ENCODE measurements around the gene IL22RA1. TPM values are rescaled to one million over a fixed set of nuclear protein-coding genes. Genes with fewer than 3 reads are reported as not detected.

IL22RA1 gene
- total and polyA plus RNA-seq, 12 donors: 0.06 to 0.76 (median 0.26) TPM; not detected in 2

DNA sequence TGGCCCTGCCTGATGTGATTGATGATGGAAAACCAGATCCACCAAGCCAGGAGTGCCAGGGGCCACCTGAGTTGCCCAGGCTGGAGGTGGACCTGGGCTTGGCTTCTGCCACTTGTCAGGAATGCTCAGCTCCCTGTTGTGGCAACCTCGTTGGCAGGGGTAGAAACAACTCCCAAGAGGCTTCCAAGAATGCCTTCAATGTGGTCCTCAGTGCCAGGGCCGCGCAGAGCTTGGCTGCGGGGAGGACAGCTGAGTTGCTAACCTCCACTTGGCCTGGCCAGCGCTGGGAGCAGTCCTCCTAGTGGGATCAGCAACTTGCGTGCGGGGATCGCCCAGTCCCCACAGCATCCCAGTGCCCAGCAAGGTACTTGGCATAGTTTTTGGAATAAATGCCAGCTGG lies 40.0 kb downstream of the IL22RA1 start:
- 50 to 89% (median 86%) methylated on average over 1 to 8 of the region's 8 CpGs for WGBS, 4 donors
- Histone ChIP-seq H3K4me1 (replicated peaks in 1 of 2) (peaks cover 3 to 6% of the 10 kb centered on the region in 2 donors), H3K9me3 (replicated peaks in 1 of 3) (no peaks in the 10 kb centered on the region), H3K36me3 (replicated peaks in 1 of 2) (no peaks in the 10 kb centered on the region), H3K4me3 (no peak overlapping the region), H3K27me3 (no peaks in the 10 kb centered on the region), H3K27ac (no peak overlapping the region)
- intact Hi-C loops (cut with DNase I): no loop called here
- TF ChIP-seq, protein P1, sequence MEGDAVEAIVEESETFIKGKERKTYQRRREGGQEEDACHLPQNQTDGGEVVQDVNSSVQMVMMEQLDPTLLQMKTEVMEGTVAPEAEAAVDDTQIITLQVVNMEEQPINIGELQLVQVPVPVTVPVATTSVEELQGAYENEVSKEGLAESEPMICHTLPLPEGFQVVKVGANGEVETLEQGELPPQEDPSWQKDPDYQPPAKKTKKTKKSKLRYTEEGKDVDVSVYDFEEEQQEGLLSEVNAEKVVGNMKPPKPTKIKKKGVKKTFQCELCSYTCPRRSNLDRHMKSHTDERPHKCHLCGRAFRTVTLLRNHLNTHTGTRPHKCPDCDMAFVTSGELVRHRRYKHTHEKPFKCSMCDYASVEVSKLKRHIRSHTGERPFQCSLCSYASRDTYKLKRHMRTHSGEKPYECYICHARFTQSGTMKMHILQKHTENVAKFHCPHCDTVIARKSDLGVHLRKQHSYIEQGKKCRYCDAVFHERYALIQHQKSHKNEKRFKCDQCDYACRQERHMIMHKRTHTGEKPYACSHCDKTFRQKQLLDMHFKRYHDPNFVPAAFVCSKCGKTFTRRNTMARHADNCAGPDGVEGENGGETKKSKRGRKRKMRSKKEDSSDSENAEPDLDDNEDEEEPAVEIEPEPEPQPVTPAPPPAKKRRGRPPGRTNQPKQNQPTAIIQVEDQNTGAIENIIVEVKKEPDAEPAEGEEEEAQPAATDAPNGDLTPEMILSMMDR (IDR thresholded peaks at IDR 0.05): no peak
- no peak for TF ChIP-seq POLR2A (IDR thresholded peaks at IDR 0.05)
- DNase-seq: no peak

DNA sequence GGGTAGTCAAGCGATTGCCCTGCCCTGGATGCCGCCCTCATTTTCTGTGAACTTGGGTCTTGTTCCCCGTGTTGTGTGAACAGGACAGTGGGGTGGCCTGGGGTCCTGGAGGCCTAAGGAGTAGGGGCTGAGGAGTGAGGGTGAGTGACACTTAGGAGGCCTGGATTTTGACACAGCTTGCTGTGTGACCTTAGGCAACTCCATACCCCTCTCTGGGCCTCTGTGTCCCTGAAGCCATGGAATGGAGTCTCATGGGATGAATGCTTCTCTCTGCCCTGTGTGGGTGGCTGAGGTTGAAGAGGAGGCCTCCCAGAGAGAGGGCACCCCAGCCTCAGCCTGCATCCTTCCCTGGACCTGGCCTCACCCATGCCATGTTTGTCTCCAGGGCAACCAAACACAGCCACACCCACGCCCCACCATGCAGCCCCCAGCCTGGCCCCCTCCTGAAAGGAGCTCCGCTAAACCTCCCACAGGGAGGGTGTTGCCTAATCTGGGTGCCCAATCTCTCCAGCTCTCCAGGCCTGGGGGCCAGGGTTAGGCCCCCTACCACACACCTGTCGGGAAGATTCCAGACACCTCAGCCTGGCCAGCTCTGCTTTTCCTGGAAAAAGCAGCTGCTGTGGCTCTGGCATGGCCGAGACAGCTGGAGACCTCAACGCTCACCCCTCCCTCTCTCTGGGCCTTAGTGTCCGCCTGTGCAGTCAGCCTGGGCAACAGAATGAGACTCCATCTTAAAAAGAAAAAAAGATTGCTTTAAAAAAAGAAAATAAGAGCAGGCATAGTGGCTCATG lies 40.9 kb downstream of the IL22RA1 start:
- Histone ChIP-seq H3K9me3 (replicated peaks in 1 of 3) (no peaks in the 10 kb centered on the region), H3K27ac (no peak overlapping the region), H3K36me3 (replicated peaks in 1 of 2) (no peaks in the 10 kb centered on the region), H3K27me3 (no peaks in the 10 kb centered on the region), H3K4me1 (replicated peaks in 1 of 2) (peaks cover 3 to 6% of the 10 kb centered on the region in 2 donors), H3K4me3 (no peak overlapping the region)
- WGBS, 4 donors: 78 to 85% (median 83%) methylated on average over 7 to 9 of the region's 9 CpGs
- no peak for TF ChIP-seq POLR2A (IDR thresholded peaks at IDR 0.05)
- TF ChIP-seq, protein P1 (IDR thresholded peaks at IDR 0.05): no peak
- DNase-seq: no peak
- intact Hi-C loops (cut with DNase I): no loop called here

DNA sequence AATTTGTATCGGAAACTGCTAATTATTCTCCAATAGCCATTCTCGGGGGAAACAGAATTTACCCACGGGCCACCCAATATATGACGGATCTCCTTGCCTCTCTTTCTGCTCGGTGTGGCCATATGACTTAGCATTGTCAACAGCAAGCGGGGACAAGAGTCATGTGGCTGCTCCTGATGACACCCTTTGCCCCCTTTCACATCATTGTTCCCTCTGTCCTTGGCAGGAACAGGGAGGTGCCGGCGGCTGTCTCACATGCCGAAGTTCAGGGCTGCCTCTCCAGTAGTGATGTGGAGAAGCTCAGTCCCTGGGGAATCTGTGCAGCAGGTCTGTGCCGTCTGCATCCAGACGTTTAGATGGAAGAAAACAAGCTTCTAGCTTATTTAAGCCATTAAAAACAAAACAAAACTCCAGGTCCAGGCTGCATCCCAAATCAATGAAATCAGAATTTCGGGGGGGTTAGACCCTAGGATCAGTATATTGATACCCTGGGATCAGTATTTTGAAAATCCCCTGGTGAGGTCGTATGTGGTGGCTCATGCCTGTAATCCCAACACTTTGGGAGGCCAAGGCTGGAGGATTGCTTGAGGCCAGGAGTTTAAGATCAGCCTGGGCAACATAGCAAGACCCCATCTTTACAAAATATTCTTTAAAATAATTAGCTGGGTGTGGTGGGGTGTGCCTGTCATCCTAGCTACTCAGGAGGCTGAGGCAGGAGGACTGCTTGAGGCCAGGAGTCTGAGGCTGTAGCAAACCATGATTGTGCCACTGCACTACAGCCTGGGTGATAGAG lies 41.8 kb downstream of the IL22RA1 start:
- no peaks in the 10 kb centered on the region for H3K27me3 ChIP-seq
- H3K4me1 ChIP-seq (replicated peaks in 1 of 2): peaks cover 3 to 6% of the 10 kb centered on the region in 2 donors
- intact Hi-C loops (cut with DNase I): no loop called here
- no peak overlapping the region for H3K27ac ChIP-seq
- no peaks in the 10 kb centered on the region for H3K9me3 ChIP-seq (replicated peaks in 1 of 3)
- H3K4me3 ChIP-seq: no peak overlapping the region
- no peaks in the 10 kb centered on the region for H3K36me3 ChIP-seq (replicated peaks in 1 of 2)
- 61 to 78% (median 69%) methylated on average over 13 of the region's 13 CpGs for WGBS, 4 donors
- no peak for DNase-seq
- TF ChIP-seq POLR2A (IDR thresholded peaks at IDR 0.05): no peak
- TF ChIP-seq, protein P1 (IDR thresholded peaks at IDR 0.05): no peak

GRCh38 chr1:24098943-24099638 lies 43.8 kb downstream of the IL22RA1 start:
- intact Hi-C loops (cut with DNase I): no loop called here
- H3K36me3 ChIP-seq (replicated peaks in 1 of 2): no peaks in the 10 kb centered on the region
- no peaks in the 10 kb centered on the region for H3K9me3 ChIP-seq (replicated peaks in 1 of 3)
- no peak overlapping the region for H3K4me3 ChIP-seq
- WGBS, 4 donors: 78 to 84% (median 83%) methylated on average over 6 to 12 of the region's 12 CpGs
- no peak for DNase-seq
- peaks cover 3 to 6% of the 10 kb centered on the region in 2 donors for H3K4me1 ChIP-seq (replicated peaks in 1 of 2)
- no peak for TF ChIP-seq POLR2A (IDR thresholded peaks at IDR 0.05)
- TF ChIP-seq, protein P1 (IDR thresholded peaks at IDR 0.05): no peak
- H3K27ac ChIP-seq: no peak overlapping the region
- no peaks in the 10 kb centered on the region for H3K27me3 ChIP-seq
